IPS-11a (cell line): ENCODE measurements around the gene SLCO1C1.
"Not testable (repeated sequence)": the region's sequence is repeated elsewhere in the genome, so short reads cannot be mapped to it uniquely, and the experiment has no call there.

Experiments
- H3K4me3 ChIP-seq: one replicate; pipeline ENCODE4 v1.5.1; 2013; ENCODE audit warnings: low read depth, low read length, control low read depth

SLCO1C1 gene, protein sequence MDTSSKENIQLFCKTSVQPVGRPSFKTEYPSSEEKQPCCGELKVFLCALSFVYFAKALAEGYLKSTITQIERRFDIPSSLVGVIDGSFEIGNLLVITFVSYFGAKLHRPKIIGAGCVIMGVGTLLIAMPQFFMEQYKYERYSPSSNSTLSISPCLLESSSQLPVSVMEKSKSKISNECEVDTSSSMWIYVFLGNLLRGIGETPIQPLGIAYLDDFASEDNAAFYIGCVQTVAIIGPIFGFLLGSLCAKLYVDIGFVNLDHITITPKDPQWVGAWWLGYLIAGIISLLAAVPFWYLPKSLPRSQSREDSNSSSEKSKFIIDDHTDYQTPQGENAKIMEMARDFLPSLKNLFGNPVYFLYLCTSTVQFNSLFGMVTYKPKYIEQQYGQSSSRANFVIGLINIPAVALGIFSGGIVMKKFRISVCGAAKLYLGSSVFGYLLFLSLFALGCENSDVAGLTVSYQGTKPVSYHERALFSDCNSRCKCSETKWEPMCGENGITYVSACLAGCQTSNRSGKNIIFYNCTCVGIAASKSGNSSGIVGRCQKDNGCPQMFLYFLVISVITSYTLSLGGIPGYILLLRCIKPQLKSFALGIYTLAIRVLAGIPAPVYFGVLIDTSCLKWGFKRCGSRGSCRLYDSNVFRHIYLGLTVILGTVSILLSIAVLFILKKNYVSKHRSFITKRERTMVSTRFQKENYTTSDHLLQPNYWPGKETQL

DNA sequence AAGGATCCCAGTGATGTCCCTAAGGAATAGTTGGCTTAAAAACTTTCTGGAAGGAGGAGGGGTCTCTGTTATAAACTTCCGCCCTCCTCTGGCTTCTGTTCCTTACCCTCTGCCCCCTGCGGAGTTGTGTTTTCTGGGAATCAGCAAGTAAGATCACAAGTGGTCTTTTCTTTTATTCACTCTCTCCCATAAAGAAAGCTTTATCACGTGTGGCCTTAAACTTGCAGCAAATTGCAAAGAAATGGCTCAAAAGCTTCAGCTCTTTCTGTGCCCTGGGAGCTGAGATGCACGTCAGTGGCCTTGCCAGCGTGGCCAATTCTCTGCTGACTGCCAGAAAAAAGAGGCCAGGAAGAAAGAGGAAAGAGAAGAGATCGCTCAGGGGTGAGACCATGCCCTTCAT lies at the start of gene SLCO1C1:
SLCO1C1 (plus strand) TSS at position 101 of the 400 bp plus-strand sequence. CDS start 4,245 bp downstream, outside the sequence.
- H3K4me3 ChIP-seq = no peak within 1 kb of the TSS

DNA sequence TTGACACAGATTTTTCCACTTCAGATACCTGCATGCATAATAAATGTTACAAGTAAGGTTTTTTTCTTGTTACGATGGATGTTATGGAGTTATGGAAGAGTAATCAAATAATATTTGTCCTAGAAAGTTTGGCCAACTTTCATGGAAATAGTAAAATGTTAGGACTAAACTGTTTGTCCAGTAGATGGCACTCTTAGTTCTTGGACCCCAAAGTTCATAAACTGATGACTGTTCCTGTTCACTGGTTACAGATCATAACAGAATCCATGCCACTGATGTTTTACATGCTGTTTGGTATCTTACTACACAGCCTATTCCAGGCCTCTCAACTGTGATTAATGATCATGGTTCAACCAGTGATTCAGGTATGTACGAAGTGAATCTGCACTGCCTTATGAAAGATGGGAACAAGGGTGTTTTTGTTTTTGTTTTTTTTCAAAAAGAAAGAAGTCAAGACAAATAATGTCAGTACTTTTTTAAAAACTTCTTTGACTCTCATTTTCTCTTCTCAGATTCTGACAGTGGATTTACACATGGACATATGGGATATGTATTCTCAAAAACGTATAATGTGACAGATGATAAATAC lies 48.8 kb upstream of the SLCO1C1 start:
- H3K4me3 ChIP-seq = no peak overlapping the region

DNA sequence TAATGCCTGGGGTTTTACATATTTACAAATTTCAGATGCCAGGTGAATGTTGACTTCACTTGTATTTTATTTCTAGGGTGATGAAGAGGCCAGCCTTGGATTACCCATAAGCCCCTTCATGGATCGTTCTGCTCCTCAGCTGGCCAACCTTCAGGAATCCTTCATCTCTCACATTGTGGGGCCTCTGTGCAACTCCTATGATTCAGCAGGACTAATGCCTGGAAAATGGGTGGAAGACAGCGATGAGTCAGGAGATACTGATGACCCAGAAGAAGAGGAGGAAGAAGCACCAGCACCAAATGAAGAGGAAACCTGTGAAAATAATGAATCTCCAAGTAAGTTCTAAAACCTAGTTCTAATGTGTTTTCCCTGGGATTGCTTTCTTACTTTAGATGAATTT lies 41.3 kb upstream of the SLCO1C1 start:
- H3K4me3 ChIP-seq = no peak overlapping the region

DNA sequence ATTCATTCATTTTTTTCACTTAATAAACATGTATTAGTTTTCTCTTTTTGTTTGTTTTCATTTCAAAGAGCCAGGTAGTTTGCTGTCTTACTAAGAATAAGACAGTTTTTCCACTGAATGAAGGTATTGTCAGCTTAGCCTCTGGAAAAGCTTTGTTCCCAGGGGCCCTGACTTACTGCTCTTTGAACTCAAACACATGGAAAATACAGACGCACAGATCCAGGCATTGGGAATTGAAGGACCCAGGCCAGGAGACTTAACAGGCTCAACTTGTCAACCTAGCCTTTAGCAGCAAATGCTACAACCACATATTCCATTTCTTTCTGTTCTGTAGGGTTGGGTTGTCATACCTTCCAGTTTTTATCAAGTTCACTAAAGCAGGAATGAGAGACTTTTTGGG lies 38.5 kb upstream of the SLCO1C1 start:
- H3K4me3 ChIP-seq = no peak overlapping the region

DNA sequence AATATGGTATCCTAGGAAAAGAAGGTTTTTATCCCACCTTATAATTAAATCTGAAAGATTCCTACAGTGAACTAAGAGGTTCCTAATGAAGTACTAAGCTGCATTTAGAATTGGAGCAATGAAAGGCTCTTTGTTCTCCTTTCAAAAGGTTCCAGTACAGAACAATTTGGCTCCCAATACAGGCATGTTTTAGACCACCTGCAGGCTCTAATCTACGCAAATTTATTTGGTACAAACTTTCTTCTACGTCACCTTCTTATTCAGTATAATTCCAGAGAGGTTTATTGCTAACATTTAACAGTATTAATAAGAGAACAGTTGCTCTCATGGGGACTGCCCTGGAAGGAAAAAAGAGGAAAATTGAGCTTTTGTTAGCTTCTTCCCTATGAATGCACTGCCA lies 37.6 kb upstream of the SLCO1C1 start:
- no peak overlapping the region for H3K4me3 ChIP-seq

DNA sequence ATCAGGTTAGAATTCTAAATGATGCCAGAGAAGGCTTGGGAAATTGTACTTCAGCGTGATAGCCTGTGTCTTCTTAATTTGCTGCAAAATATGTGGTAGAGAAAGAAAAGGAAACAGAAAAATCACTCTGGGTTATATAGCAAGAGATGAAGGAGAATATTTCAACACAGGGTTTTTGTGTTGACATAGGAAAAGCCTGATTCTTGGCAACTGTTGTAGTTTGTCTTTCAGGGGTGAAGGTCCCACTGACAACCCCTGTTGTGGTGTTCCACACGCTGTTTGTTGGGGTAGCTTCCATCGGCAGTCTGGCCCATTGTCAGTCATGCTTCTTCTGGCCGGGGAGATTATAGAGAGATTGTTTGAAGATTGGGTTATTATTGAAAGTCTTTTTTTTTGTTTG lies 13.8 kb upstream of the SLCO1C1 start:
- no peak overlapping the region for H3K4me3 ChIP-seq

DNA sequence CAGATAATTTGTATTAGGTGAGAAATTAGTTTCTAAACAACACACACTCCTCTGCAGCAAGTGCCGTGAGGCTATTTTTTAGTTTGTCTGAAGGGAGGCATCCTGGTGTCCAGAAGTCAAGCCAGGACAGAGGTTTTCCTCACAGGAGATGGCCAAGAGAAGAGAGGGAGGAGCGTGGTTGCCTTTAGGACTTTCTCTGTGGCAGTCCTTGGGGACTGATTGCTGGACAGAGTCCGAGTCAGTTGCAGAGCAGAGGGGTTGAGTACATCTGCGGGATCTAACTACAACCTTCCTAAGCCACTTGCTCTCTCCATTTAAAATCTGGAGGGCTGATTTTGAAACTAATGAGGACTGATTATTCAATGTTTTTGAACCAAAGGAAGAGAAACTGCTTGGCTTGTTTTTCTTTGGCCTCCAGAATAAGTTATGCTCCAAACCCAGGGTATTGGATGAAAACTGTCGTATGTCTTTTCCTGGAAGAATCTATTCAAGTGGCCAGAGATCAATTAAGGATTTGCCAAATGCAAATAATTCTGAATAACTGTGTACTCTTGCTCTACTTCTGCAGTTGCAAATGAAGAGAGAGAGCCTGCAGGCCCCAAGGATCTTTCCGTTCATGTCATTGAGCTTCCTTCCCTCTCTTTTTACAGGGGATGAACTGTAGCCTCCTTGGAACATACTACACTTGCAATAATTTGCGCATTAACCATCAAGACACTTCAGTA lies 1.2 kb downstream of the SLCO1C1 start:
- no peak overlapping the region for H3K4me3 ChIP-seq

DNA sequence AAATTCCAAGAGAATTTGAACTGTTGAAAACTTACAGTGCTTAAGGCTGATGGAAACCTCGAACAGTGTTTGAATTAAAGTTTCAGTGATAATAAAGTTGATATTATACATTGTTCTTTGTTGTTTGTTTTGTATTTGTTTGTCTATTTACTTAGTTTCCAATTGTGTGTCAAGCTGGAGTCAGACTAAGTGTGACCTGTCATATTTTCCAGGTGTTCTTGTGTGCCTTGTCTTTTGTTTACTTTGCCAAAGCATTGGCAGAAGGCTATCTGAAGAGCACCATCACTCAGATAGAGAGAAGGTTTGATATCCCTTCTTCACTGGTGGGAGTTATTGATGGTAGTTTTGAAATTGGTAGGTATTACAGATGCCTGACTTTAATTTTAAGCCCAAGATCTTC lies 6.0 kb downstream of the SLCO1C1 start:
- no peak overlapping the region for H3K4me3 ChIP-seq

DNA sequence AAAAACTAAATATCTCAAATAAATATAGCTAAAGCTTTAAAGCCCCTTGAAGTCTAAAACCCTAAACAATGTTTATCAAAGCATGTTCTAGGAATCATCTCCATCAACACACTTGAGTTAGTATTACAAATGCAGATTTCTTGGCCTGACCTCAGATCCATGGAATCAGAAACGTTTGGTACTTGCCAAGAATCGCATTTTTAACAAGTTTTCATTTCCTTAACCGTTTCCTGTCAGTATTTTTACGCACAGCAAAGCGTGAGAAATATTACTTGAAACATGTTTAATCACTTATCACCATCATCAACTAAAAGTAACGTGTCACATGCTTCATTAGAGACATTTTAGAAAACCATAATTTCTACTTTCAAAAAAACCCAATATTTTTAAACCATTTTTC lies 9.7 kb downstream of the SLCO1C1 start:
- no peak overlapping the region for H3K4me3 ChIP-seq

DNA sequence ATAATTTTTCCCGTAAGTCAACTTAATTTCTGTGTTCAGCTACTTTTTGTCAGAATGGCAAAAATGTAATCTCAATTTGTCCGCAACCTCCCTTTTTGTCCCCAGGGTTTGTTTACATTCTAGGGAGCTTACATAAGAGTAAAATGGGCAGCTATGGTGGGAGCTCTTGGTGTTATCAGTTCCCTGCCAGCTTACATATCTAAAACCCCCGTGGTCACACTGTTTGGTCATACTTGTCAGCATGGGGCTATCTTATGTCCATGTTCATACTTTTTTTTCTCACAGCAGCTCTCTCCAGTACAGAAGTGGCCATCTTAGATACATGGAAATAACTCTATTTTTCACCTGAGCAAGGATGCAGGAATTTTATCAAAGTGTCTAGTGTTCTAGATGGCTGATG lies 16.7 kb downstream of the SLCO1C1 start:
- no peak overlapping the region for H3K4me3 ChIP-seq

DNA sequence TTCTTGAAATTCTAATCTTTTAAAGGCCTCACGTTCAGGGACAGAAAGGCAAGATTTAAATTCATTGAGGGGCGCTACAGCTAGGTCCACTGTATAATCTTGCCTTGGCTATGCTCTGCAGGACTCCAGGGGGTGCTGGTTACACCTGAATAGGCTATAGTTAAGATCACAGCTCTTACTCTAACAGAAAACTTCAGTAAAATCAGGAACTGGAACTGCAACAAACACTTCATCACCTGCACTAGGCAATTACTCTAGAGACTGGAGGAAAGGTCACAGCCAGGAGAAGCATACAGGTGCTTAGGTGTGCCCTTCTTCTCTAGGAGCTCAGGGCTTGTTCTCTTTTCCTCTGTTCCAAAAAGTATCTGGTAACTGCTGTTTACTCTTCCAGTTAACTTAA lies 20.9 kb downstream of the SLCO1C1 start:
- no peak overlapping the region for H3K4me3 ChIP-seq

DNA sequence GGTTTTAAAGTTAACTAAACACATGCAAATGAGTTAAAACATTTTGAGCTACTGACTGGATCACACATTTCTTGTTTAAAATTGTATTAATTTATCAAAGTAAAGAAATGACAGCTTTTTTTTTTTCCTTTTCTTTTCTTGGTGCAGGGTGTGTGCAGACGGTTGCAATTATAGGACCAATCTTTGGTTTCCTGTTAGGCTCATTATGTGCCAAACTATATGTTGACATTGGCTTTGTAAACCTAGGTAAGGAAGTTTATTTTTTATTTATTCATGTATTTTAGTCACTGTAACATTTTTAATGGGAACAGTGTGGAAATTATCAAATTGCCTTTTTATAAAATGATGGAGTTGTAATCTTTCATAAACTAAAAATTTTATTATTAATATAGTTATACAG lies 21.9 kb downstream of the SLCO1C1 start:
- no peak overlapping the region for H3K4me3 ChIP-seq

DNA sequence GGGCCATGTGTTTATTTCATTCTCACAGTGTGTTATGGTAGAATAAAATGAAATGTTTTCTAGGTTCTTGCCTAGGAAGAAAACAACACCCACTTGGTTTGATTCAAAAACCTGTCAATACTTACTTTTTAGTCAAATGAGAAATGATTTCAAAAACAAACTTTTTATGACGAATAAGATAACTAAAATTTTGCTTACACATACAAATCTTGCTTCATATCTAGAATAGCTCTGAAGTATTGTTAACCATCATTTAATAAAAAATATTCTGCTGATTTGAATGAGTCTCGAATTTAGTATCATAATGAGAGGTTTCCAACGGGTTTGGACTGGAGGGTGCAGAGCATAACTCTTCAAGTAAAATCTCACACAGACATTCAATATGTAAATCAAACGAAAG lies 23.2 kb downstream of the SLCO1C1 start:
- no peak overlapping the region for H3K4me3 ChIP-seq

DNA sequence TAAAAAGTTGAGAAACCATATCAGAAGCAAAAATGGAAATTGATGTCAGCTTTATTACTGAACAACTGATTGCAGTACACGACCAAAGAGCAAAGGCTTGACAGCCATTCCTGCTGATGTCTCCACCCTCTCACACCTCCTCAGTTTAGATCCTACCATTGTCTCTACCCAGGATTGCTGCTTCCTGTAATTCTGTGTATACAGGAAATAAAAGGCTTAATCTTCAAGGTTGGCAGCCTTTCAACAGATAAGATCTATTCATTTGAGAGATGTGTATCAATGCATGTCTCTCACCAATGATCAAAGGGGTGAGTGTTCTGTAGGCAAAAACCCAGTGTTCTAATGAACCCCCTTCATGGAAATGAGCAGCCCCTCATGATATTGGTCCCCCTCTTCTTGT lies 27.0 kb downstream of the SLCO1C1 start:
- H3K4me3 ChIP-seq = no peak overlapping the region

DNA sequence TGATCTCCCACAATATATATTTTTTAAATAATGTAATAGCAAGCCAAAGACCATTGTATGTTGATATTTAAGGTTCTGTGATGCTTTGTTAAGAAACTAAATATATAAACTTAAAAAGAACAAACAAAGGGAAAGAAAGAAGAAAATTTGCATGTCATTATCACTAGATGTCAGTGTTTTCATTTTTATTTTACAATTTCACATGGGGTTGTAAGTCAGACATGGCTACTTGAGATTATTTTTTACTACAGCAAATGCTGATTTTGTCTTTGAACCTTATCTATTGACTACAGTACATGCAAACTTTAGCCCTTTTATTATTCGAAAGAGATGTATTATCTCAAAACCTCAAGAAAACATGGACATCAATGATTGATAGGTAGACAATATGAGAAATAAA lies 36.1 kb downstream of the SLCO1C1 start:
- H3K4me3 ChIP-seq = no peak overlapping the region

DNA sequence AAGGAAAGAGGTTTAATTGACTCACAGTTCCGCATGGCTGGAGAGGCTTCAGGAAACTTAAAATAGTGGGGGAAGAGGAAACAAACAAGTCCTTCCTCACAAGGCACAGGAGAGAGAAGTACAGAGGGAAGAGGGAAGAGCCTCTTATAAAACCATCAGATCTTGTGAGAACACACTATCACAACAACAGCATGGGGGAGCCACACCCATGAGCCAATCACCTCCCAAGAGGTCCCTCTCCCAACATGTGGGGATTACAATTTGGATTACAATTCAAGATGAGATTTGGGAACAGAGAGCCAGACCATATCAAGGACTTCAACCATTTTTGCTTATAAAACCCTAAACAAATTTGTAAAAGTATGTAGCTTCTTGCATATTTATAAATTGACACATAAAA lies 45.8 kb downstream of the SLCO1C1 start:
- H3K4me3 ChIP-seq = no peak overlapping the region

DNA sequence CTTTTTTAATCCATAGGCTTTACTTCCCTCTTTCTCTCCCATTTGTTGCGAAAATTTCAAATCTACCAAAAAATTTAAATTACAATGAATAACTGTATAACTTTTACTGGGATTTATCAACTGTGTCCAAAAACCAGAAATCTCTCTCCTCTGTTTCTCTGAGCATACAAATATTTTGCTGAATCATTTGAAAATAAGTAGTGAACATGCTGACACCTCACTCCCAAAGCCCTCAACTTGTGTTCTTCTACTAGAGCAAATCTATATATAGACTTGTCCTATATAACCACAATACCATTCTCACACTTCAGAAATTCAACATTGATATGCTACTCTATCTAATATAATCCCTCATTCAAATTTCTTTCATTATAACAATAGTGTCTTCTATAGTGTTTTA lies 53.1 kb downstream of the SLCO1C1 start:
- H3K4me3 ChIP-seq = no peak overlapping the region

DNA sequence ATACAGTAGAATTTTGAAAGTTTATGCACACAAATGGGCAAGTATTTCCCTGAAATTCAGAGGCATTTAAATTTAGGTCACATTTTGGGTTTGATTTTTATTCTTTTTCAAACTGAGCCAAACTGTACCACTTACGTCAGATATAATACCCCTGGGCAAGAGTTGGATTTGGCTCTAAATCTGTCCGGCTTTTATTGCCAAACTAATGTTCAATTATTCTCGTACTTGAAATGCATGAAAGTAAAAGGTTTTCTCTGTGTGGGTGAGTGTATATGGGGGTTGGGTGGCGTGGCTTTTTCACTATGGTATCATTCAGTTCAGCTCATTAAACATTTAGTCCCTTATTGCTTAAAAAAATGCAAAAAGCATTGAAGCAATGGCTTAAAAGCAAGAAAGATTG lies 55.9 kb downstream of the SLCO1C1 start:
- no peak overlapping the region for H3K4me3 ChIP-seq

DNA sequence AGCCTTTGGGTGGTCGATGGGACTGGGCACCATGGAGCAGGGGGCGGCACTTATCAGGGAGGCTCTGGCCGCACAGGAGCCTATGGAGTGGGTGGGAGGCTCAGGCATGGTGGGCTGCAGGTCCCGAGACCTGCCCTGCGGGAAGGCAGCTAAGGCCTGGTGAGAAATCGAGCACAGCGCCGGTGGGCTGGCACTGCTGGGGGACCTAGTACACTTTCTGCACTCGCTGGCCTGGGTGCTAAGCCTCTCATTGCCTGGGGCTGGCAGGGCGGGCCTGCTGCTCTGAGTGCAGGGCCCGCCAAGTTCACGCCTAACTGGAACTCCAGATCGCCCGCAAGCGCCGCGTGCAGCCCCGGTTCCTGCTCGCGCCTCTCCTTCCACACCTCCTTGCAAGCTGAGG lies 82.3 kb downstream of the SLCO1C1 start:
- no peak overlapping the region for H3K4me3 ChIP-seq

DNA sequence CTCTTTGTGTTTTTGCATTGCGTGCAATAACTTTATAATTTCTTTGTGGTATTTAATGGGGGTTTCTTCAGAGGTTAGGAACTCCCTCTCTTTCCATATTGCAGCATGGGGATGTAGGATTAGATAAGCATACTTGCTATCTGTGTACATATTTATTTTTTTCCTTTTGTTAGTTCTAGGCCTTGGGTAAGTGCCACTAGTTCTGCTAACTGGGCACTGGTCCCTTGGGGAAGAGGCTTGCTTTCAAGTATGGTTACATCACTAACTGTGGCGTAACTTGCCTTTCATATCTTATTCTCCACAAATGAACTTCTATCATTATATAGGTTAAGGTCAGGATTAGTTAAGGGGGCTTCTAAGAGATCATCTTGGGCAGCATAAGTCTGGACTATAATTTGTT lies 83.8 kb downstream of the SLCO1C1 start:
- H3K4me3 ChIP-seq = no peak overlapping the region

DNA sequence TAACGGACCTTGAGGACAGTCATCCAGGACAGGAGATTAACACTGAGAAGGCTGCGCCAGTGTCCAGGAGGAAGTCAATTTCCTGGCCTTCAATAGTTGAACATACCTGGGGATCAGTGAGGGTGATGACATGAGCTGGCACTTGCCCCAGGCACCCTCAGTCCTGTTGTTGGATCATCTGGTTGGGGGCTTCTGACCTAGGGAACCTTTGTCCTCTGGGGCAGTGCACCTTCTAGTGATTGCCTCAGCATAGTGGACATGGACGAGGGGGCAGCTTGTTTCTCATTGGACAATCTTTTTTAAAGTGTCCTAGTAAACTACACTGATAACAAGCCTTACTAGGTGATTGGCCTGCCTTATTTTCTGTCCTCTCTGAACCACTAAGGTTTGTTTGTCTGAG lies 84.8 kb downstream of the SLCO1C1 start:
- H3K4me3 ChIP-seq = not testable (repeated sequence)
